HG03457 (cell line): Measurements from ENCODE around the gene B4GALNT2.
A peak's percentile ranks its signal among the peaks of the same experiment; 100 is the strongest.
"Not testable (repeated sequence)": the region's sequence is repeated elsewhere in the genome, so short reads cannot be mapped to it uniquely, and the experiment has no call there.

ENCODE experiments used
- ATAC-seq: cut with Tn5 transposase; IDR thresholded peaks from one replicate; pipeline ENCODE4 v1.9.1; 2021; ENCODE audit warnings: moderate number of reproducible peaks; ENCODE audit not compliant: unreplicated experiment

B4GALNT2 gene

DNA sequence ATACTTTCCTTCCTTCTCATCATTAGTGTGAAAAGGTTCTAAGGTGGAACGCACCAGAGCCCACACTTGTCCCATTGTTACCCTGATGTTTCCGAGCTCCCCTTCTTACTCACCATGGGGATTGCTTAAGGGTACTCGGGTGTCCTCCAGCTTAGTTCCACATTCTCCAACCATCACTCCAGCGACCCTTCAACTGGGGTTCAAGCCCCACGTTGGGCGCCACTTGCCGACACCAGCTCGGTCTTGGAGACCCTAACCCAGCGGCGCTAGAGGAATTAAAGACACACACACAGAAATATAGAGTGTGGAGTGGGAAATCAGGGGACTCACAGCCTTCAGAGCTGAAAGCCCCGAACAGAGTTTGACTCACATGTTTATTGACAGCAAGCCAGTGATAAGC, 43.4 kb downstream of the B4GALNT2 start:
- ATAC-seq: not testable (repeated sequence)

GRCh38 chr17:49180303-49180702, 47.7 kb downstream of the B4GALNT2 start:
- ATAC-seq: no peak

GRCh38 chr17:49180998-49181635, 48.5 kb downstream of the B4GALNT2 start:
- no peak for ATAC-seq

DNA sequence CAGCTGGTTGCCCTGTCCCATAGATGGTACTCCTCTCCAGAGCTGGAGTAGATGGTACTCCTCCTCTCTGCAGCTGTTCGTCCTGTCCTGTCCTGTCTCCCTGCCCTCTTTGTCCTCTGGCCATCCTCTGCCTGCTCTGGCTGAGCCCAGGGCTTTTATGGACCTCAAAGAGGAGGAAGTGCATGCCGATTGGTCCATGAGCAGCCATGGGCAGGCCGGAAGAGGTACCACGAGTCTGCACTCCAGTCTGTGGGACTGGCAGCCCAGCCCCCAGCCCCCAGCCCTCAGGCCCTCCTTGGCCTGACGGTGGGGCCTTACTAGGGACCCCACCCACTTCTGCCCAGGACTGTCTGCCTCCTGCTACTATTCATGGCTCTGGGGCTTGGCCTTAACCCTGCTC, 50.8 kb downstream of the B4GALNT2 start:
- ATAC-seq: no peak

GRCh38 chr17:49183801-49184200, 51.2 kb downstream of the B4GALNT2 start:
- ATAC-seq: no peak

GRCh38 chr17:49184522-49184921, 52.0 kb downstream of the B4GALNT2 start:
- ATAC-seq: not testable (repeated sequence)

- ATAC-seq: not testable (repeated sequence)
Observed at GRCh38 chr17:49185381-49185780, 52.8 kb downstream of the B4GALNT2 start.

- no peak for ATAC-seq
Observed at GRCh38 chr17:49187301-49187700, 54.7 kb downstream of the B4GALNT2 start.

- ATAC-seq: no peak
Observed at GRCh38 chr17:49190932-49191331, 58.4 kb downstream of the B4GALNT2 start.

- no peak for ATAC-seq
Observed at GRCh38 chr17:49191409-49191916, 58.9 kb downstream of the B4GALNT2 start.

GRCh38 chr17:49191917-49192741, 59.6 kb downstream of the B4GALNT2 start:
- peak; percentile 34 for ATAC-seq

DNA sequence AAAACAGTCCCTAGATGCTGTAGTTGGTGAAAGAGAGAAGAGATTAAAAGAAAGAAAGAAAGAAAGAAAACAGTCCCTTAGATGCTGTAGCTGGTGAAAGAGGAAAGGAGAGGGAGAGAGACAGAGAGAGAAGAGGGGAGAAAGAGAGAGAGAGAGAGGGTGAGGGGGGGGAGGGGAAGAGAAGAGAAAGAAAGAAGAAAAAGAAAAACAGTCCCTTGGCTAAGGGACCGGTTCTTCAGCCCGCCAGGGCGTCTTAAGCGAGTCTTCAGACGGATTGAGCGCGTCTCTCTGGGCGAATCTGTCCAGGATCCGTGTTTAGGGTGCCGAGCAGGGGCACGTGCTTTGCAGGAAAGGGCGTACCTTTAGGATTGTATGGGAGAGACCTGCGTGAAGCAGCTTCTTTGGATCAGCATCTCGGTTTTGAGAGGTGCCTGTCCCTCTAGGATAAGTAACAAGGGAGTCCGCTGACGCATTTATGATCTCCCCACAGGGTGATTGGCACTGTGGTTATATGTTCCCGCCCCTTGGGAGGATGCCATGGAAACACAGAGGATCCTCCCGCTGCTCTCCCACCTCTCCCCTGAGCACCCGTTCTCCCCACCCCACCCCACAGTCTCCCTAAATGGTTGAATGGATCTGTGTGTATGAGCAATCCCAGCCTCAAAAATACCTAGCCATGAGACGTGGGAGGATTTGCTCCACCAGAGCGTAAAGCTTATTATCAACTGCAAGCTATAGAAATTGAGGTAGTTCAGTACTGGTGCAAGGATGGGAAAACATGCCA, 61.1 kb downstream of the B4GALNT2 start:
- ATAC-seq: no peak

- ATAC-seq: no peak
Observed at GRCh38 chr17:49194297-49194607, 61.7 kb downstream of the B4GALNT2 start.

- ATAC-seq: no peak
Observed at GRCh38 chr17:49195751-49196150, 63.2 kb downstream of the B4GALNT2 start.

DNA sequence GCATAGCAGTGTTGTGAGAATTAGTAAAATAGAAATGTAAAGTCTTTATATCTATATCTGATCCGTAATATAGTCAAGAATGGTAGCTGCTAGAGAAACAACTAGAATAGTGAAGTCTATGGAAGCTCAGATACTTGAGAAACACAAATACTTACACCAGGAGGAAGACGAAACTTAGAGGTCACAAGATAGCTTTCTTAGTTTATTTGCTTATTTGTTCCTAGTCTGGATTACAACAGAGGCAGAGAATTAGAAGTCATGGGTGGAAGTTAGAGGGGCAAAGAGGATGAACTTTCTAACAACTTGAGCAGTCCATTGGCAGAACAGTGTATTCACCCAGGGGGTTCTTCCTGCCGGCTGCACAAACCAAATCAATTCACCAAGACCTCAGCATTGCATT, 64.0 kb downstream of the B4GALNT2 start:
- no peak for ATAC-seq

DNA sequence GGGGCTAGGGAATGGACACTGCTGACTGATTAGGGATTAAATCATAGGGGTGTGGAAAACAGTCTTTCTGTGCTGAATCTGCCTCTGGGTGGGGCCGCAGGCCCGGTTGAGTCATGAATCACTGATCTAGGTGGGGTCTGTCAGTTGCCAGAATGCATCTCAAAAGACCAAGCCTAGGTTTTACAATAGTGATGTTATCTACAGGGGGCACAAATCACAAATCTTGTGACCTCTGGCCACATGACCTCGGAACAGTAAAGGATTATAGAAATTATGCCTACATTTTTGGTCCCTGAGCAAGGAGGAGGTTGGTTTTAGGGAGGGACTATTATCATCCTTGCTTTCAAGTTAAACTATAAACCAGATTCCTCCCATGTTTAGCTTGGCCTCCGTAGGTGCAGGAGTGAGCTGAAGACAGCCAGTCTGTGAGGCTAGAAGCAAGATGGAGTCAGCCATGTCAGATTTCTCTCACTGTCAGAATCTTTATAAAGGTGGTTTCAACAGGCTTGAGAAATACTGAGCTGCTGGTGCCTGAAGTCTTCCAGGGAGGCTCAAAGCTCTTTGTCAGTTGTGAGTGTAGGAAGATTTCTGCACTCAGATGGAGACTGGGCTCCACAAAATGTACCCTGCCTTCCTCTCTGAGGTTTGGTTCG, 64.9 kb downstream of the B4GALNT2 start:
- no peak for ATAC-seq

DNA sequence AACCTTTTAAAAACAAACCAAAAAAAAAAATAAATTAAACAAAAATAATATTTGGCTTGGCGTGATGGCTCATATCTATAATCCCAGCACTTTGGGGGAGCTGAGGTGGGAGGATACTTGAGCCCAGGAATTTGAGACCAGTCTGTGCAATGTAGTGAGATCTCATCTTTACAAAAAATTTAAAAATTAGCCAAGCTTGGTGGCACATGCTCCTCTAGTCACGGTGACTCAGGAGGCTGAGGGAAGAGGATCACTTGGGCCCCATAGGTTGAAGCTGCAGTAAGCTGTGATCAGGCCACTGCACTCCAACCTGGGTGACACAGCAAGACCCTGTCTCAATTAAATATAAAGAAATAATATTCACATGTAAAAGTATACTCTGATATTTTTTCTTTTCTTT, 65.6 kb downstream of the B4GALNT2 start:
- no peak for ATAC-seq

- ATAC-seq: no peak
Observed at GRCh38 chr17:49200423-49201083, 68.0 kb downstream of the B4GALNT2 start.

DNA sequence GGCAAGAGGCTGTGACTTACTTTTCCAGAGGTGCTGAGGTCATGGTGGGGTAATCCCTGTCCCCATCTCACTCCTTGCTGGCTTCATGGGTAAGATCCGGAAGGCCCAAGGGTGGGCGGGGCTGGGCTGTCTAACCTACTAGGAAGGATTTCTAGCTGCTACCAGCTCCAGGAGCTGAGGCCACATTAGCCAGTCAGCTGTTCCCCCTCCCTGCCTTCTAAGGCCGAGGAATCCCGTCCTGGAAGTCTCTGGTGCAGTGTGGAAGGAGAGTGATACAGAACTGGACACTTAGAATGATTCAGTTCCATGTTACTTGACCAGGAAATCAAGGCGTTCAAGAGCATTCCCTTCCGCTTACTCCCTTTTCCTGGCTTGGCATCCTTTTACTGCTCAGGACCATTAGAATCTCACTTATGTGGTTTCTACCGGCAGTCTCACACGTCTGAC, 68.9 kb downstream of the B4GALNT2 start:
- no peak for ATAC-seq

DNA sequence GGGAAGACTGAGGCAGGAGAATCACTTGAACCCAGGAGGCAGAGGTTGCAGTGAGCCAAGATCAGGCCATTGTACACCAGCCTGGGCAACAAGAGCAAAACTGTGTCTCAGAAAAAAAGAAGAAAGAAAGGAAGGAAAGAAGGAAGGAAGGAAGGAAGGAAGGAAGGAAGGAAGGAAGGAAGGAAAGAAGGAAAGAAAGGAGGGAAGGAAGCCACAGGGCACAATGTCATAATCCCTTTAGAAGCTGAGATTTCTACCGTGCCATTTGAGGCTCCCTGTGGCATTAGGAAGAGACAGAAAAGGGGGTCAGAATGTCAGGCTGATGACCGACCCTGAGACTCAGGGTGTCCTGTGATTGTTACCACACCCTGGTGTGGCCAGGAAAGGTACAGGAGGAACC, 71.2 kb downstream of the B4GALNT2 start:
- no peak for ATAC-seq
